ENCODE results near the gene HSD3B7.
A peak's percentile ranks its signal among the peaks of the same experiment; 100 is the strongest.

The HSD3B7 gene

DNA sequence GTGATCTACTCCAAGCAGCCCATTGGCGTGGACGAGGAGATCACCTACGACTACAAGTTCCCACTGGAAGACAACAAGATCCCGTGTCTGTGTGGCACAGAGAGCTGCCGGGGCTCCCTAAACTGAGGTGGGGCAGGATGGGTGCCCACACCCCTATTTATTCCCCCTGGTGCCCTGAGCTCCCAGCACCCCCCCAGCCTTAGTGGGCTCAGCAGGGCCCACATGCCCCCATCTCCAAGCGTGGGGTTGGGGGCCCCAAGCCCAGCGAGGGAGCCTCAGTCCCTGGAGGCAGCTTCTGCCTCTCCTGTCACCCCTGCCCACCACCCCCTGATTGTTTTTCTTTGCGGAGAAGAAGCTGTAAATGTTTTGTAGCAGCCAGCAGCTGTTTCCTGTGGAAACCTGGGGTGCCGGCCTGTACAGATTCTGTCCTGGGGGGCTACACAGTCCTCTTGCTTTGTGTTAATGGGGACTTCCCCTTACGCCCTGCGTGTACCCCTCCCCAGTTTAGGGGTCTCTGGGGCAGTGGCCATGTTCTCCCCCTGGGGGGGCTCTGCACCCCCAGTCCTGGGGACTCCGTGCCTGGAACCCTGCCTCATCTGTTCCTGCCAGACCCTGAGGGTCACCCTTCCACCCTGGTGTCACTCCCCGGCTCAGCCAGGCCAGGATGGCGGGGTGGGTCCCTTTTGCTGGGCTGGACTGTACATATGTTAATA is 953 bp upstream of the HSD3B7 start:
- no peak for DNase-seq

- DNase-seq = peak; percentile 62
Observed at GRCh38 chr16:30985401-30986128, 558 bp downstream of the HSD3B7 start.

DNA sequence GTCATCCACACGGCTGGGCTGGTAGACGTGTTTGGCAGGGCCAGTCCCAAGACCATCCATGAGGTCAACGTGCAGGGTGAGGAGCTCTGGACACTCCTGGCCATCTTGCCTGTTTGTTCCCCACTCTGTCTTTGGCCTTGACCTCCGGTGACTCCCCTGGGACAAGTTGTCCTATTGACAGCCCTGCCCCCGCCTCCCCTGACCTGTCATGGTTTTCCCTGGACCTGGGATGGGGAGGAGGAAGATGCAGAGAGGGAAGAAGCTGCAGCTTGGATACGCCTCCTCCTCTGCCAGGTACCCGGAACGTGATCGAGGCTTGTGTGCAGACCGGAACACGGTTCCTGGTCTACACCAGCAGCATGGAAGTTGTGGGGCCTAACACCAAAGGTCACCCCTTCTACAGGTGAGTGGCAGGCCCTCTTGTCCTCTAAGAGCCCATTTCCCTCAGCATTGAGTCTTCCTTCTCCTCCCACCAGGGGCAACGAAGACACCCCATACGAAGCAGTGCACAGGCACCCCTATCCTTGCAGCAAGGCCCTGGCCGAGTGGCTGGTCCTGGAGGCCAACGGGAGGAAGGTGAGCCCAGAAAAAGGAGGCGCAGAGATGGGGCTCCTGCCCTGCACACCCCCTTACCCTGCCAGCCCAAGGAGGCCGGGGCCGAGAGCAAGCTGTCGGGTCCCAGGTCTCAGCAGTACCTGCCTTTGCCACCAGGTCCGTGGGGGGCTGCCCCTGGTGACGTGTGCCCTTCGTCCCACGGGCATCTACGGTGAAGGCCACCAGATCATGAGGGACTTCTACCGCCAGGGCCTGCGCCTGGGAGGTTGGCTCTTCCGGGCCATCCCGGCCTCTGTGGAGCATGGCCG is 1.4 kb downstream of the HSD3B7 start:
- DNase-seq = no peak

DNA sequence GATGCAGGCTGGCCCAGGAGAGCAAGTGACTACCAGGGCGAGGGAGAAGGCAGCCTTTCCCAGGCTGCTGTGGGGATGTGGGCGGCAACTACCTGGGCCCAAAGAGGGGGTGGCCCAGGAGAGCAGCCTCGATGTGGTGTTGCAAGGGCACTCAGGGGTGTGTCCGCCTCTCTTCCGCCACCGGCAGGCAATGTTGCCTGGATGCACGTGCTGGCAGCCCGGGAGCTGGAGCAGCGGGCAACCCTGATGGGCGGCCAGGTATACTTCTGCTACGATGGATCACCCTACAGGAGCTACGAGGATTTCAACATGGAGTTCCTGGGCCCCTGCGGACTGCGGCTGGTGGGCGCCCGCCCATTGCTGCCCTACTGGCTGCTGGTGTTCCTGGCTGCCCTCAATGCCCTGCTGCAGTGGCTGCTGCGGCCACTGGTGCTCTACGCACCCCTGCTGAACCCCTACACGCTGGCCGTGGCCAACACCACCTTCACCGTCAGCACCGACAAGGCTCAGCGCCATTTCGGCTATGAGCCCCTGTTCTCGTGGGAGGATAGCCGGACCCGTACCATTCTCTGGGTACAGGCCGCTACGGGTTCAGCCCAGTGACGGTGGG is 2.7 kb downstream of the HSD3B7 start:
- DNase-seq = no peak

- DNase-seq = no peak
Observed at GRCh38 chr16:30989469-30990047, 4.6 kb downstream of the HSD3B7 start.

- no peak for DNase-seq
Observed at GRCh38 chr16:30990105-30990504, 5.1 kb downstream of the HSD3B7 start.

DNA sequence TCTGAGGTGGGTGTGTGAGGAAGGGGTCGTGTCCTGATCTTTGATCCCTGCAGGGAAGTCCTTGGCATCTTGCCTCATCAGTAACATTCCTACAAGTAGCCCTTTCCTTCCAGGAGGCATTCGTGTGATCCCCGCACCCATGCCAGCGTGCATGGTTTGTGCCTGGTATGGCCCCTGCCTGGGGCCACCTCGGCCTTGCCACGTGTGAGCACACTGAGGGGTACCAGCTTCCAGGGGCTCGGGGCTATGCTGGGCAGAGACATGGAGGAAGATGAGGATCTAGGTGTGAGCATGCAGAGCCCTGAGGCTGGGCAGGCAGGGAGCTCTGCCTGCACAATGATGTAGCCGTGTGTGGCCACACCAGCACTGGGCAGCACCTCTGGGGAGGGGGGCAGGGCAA is 6.0 kb downstream of the HSD3B7 start:
- no peak for DNase-seq

DNA sequence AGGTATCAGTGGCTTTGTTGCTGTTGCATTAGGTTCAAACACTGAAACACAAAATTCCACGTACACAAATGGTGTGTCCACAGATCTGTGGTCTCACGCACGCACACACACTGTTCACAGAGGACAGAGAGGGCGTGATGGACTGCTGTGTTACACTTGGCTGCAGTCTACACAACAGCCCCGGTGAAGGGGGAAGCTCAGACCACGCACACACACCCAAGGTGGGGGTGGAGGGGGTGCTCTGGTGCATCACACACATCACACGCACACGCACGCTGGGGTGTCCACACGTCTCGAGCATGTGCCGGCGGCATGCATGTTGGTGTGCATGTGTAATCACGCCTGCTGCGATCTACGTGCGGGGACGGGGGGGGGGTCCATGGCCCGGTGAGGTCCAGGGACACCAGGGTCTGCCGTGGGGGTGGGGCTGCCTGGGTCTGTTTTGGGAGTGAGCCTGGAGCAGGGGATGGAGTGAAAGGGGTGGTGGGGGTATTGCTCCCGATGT is 7.3 kb downstream of the HSD3B7 start:
- DNase-seq = no peak

DNA sequence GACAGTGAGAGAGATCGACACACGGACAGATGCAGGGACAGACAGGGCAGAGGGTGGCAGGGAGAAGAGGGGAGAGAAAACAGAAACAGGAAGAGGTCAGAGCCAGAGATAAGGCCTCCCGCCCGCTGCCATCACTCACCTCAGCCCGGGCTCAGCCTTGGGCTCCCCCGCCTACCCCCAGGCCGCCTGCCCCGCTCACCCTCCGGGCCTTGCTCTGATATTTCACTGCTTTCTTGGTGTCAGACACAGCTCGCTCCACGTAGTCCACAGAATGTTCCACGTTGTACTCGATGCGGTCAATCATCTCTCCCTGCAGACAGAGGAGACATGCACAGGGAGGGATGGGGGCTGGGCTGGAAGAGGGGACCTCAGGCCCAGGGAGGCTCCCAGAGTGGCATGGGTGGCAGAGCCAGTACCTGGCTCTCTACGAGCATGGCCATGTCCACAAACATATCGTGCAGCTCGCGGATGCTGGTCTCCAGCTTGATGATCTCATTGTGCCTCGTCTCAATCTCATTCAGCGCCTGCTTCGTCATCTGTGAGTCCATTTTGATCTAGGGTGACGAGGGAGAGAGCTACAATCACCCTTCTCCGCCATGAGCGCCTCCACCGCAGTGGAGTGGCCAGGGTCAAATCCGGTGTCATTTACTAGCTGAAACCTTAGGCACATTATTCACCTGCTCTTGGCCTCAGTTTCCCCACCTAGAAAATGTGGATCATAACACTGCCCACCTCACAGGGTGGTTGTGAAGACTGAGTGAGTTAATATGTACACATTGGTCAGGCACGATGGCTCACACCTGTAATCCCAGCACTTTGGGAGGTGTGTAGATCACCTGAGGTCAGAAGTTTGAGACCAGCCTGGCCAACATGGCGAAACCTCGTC is 8.2 kb downstream of the HSD3B7 start:
- DNase-seq = no peak

GRCh38 chr16:30995927-30996323 is 10.9 kb downstream of the HSD3B7 start:
- no peak for DNase-seq

- no peak for DNase-seq
Observed at GRCh38 chr16:30996324-30996984, 11.4 kb downstream of the HSD3B7 start.

DNA sequence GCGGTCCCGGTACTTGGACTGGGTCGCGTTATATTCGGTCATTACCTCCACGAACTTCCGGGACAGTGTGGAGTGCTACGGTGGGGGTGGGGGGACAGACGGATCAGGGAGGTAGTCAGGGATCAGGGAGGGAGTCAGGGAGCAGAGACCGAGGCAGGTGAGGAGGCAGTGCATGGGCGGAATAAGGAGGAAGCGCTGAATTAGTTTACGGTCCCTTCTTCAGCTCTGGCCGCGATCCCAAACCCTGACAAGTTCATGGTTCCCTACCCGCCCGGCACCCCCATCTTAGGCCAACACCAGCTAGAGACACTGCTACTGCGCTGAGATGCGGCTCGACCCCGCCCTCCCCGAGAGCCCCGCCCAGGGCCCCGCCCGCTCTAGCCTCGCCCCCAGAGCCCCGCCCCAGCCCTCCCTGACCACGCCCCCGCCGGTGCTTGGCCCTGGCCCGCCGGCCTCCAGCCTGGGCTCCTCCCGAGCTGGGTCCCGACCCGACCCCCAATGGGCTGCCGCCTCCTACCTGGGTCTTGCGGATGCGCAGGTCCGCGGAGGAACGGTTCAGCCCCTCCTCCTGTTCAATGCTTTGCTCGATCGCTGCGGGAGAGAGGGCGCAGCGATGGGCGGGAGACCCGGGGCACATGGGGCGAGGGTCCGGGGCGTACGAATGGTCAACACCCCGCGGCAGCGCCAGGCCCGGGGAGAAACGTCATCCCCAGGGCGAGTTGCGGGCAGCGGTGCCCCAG is 12.1 kb downstream of the HSD3B7 start:
- DNase-seq = peak; percentile 36

DNA sequence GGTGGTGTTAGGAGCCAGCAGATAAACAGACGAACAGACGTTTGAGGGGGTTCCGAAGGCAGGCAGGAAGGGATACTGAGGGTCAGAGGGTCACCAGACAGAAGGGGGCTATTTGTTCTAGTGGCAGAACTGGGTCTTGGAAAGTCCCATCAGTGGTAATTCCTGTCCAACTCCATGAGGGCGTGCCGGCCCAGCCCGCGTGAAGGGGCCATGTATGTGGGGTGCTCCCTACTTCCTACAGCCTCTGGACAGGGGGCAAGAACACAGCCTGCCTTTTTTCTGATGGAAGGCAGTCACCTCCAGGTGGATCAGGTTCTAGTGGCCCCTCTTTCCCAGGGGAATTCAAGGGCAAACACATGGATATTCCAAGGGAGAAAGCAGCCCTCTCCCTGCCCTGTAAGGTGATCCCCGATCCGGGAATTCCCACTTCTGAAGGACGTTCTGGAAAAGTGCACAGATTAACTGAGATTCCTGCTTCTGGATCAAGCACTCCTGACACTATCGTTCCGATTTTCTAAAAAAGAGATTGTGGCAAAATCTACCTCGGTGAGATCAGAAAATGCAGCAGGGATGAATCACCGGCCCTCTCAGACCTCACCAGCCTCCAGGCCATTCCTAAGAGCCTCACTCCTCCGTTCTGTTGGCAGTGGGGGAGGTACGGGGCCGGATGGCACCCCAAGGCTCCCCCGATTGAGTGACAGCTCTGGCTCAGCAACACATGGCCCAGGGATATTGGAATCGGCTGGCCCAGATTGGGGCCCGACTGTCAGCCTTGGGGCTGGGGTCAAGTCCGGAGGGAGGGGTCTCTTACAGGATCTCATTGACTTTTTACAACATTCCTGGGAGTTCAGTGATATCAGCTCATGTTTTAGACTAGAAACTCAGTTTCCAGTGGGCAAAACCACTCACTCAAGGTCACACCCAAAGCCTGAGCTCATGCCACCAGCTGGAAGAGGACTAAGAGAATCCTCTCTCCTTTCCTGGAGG is 13.0 kb downstream of the HSD3B7 start:
- no peak for DNase-seq

DNA sequence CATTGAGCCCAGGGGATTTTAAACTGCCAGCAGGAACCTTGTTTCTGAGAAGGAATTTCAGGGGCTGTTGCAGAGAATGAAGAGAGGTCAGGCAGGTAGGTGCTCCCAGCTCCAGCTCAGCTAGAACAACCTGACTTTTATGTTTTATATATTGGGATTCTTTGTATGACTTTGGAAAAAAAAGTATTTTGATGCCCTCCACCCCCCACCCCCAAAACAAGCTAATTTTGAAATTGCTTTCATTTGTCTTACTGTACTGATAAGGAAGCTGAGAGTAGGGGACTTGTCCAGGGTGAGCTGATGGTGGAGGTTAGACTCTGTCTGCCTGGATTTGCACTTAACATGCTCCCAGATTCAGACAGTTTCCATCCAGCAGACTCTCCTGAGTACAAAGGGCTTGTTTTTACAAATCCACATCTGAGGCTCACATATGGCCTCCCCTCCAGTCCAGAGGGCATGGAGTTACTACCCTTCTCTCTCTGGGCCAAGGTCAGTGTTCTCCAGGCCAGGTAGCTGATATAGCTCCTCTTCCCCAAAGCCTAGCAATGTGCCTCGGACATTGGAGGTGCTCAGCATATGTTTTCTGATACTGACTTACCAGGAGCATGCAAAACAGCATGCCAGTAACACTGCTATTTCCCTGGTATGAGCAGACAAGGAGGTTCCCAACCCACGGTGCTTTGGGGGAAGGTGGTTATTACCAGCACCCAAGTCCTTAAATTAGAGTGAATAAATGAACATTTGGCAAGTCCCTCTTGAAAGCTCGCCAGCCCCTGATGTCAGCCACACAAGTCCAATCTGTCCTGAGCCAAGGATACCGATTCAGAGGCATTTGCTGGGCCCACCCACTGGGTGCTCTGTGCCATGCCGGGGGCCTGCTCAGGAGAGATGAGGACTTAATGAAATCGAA is 14.1 kb downstream of the HSD3B7 start:
- no peak for DNase-seq

DNA sequence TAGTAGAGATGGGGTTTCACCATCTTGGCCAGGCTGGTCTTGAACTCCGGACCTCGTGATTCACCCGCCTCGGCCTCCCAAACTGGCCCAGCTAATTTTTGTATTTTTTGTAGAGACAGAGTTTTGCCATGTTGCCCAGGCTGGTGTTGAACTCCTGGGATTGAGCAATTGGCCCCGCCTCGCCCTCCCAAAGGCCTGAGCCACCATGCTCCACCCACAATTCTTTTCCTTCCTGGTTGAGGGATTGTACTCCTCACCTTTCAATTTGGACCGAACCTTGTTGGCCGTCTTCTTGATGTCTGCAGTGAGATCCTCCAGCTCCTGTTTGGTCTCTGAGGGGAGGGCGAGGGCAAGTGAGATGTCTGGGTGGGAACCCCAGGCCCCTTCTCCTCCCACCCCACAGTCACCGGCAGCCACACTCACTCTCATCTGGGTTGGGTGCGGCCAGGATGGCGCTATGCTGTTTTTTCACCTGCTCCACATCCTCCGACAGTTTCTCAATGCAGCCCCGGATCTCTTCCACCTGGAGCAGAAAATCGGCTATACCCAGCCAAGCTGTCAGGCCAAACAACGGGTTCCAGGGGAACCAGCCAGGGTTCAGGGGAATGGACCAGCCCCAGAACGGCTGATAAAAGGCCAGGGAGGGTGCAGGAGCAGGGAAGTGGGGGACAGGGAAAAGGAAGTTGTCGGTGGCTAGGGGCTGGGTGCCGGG is 15.8 kb downstream of the HSD3B7 start:
- no peak for DNase-seq

DNA sequence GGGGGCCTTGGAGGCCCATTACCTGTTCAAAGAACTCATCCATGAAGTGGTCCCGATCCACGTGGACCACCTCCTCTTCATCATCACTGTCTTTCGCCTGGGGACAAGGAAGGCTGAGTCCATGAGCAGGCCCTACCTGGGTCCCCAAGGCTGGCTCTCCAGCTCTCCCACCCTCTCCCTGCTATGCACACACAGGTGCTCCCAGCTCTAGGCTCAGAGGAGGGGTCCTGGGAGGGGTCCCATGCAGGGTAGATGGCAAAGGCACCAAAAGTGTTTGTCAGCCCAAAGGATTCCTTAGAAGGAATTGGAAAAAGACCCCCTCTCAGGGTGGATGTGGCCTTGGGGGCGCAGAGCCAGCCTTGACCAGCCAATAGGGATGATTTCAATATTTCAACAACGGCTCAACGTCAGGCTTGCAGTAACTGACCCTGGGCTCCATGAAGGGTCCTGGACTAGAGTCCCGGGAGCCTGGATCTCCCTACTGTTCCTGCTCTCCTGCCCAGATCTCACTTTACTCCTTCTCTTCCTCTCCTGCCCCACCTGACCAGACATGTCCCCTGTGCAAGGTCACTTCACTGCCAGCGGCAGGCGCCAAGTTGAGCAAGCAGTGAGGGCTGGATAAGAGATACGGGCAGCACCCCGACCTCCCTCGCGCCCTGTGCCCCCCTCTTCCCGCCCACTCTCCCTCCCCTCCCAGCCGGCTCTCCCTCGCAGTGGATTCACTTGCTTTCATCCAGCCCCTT is 16.7 kb downstream of the HSD3B7 start:
- no peak for DNase-seq
